Uterus (tissue), 4 donors: Measurements from ENCODE around the gene TTPAL. TPM values are rescaled to one million over a fixed set of nuclear protein-coding genes. Genes with fewer than 3 reads are reported as not detected.

Experiments used
- DNase-seq, 2 donors: peaks; one replicate each; pipeline ENCODE4 v3.0.0-alpha.2; 2019 to 2020
- H3K27ac ChIP-seq, 2 donors: fragments of 200-600 bp; sonication (generic); 1 replicate in 1 of 2; 2 replicates in 1 of 2; pipeline ENCODE4 v1.5.1; 2016 to 2018
- H3K27me3 ChIP-seq, 2 donors: fragments of 200-600 bp; sonication (generic); one replicate each; pipeline ENCODE4 v1.5.1; 2018 to 2019; ENCODE audit warnings: control low read depth in 1 of 2
- H3K36me3 ChIP-seq, 2 donors: fragments of 200-600 bp; sonication (generic); one replicate each; pipeline ENCODE4 v1.5.1; 2019; ENCODE audit warnings: control low read depth in 1 of 2
- H3K4me1 ChIP-seq, 2 donors: fragments of 200-600 bp; sonication (generic); one replicate each; pipeline ENCODE4 v1.5.1; 2018 to 2019; ENCODE audit warnings: control low read depth in 1 of 2
- H3K4me3 ChIP-seq, 2 donors: fragments of 200-600 bp; sonication (generic); 1 replicate in 1 of 2; 2 replicates in 1 of 2; pipeline ENCODE4 v1.5.1; 2018 to 2019; ENCODE audit warnings: mild to moderate bottlenecking in 1 of 2
- H3K9me3 ChIP-seq, 2 donors: fragments of 200-600 bp; sonication (generic); one replicate each; pipeline ENCODE4 v1.5.1; 2019; ENCODE audit warnings: control low read depth in 1 of 2
- POLR2A ChIP-seq, 2 donors: fragments of 450-650 bp; IDR thresholded peaks; one replicate each; pipeline ENCODE4 v1.6.1; 2016; ENCODE audit warnings: antibody characterized with exemption in 2 of 2, mild to moderate bottlenecking in 1 of 2, moderate library complexity in 1 of 2
- intact Hi-C: fragments of 100-400 bp; cut with DNase I; formaldehyde crosslinking; loops from one replicate; pipeline ENCODE4 v1.15.1; 2023; ENCODE audit warnings: low total_unique reads
- total RNA-seq, 4 donors: library from RNA; depleted of rRNA in 3 of 4; stranded (reverse); fragments of >200 nt in 3 of 4; gene quantifications; one replicate each; pipeline versions ENCODE4 v1.1.0 to v1.2.4, GENCODE V29; 2014 to 2023
- TF ChIP-seq, protein P1 (sequence below), 4 experiments: fragments of 200-600 bp in 2 of 4; fragments of 450-650 bp in 2 of 4; sonication (generic) in 2 of 4; IDR thresholded peaks; one replicate each; pipeline ENCODE4 v1.5.1; 2016 to 2019; ENCODE audit warnings: antibody characterized with exemption in 4 of 4, mild to moderate bottlenecking in 2 of 4, moderate library complexity in 1 of 4
- donor health status: DM: yes; HTN: yes; CAD: no.

TTPAL gene
- total RNA-seq, 4 donors from 2014 or later, result 4.9 to 18.2 (median 10.0) TPM

DNA sequence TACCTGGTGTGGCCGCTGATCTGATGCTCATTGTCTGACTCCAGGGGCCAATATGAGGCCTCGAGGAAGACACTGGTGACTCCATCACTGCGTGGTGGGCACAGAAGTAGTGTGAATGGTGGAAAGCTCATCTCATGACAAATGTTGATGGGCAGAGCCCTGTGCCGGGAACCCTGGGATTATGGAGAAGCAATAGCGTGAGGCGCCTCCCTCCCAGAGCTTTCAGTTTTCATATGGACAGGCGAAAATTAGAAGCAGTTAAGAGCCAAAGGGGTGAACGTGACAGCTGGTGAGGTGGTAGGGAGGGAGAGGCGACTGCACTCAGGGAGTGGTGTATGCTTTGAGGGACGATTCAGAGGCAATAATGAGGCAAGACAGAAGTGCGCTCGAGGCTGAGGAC lies 39.3 kb upstream of the TTPAL start:
- no peak overlapping the region for H3K4me3 ChIP-seq
- no peaks in the 10 kb centered on the region for H3K27me3 ChIP-seq
- intact Hi-C loops, result no loop called here
- H3K9me3 ChIP-seq, result no peaks in the 10 kb centered on the region
- H3K36me3 ChIP-seq, result no peaks in the 10 kb centered on the region
- no peak overlapping the region for H3K27ac ChIP-seq
- TF ChIP-seq, protein P1, sequence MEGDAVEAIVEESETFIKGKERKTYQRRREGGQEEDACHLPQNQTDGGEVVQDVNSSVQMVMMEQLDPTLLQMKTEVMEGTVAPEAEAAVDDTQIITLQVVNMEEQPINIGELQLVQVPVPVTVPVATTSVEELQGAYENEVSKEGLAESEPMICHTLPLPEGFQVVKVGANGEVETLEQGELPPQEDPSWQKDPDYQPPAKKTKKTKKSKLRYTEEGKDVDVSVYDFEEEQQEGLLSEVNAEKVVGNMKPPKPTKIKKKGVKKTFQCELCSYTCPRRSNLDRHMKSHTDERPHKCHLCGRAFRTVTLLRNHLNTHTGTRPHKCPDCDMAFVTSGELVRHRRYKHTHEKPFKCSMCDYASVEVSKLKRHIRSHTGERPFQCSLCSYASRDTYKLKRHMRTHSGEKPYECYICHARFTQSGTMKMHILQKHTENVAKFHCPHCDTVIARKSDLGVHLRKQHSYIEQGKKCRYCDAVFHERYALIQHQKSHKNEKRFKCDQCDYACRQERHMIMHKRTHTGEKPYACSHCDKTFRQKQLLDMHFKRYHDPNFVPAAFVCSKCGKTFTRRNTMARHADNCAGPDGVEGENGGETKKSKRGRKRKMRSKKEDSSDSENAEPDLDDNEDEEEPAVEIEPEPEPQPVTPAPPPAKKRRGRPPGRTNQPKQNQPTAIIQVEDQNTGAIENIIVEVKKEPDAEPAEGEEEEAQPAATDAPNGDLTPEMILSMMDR (IDR thresholded peaks at IDR 0.05), result no peak
- TF ChIP-seq POLR2A (IDR thresholded peaks at IDR 0.05), result no peak
- no peaks in the 10 kb centered on the region for H3K4me1 ChIP-seq
- DNase-seq, result no peak

DNA sequence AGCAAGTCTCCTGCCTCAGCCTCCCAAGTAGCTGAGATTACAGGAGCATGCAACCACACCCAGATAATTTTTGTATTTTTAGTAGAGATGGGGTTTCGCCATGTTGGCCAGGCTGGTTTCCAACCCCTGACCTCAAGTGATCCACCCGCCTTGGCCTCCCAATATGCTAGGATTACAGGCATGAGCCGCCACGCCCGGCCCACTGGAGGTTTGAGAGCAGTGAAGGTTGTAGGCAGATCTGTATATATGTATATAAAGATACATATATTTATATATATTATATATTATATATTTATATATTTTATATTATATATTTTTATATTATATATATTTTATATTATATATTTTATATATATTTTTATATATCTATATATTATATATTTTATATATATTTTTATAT lies 38.2 kb upstream of the TTPAL start:
- Histone ChIP-seq H3K4me3 (no peak overlapping the region), H3K4me1 (no peaks in the 10 kb centered on the region), H3K9me3 (no peaks in the 10 kb centered on the region), H3K36me3 (no peaks in the 10 kb centered on the region), H3K27ac (no peak overlapping the region), H3K27me3 (no peaks in the 10 kb centered on the region)
- intact Hi-C loops, result no loop called here
- TF ChIP-seq, protein P1 (IDR thresholded peaks at IDR 0.05), result no peak
- TF ChIP-seq POLR2A (IDR thresholded peaks at IDR 0.05), result no peak
- DNase-seq, result no peak

DNA sequence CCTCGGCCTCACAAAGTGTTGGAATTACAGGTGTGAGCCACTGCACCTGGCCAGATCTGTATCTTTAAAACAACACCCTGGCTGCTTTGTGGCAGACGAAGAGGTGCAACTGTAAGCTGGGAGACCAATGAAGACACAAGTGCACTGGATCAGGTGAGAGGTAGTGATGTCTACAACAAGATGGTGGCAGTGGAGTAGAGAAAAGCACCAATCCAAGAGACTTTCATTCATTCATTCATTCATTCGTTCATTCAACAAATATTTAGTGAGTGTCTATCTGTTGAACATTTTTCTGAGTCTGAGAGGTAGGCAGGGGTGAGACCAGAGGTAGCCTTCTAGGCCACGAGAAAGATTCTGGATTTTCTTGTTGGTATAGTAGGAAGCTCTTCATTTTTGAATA lies 36.9 kb upstream of the TTPAL start:
- intact Hi-C loops, result no loop called here
- H3K9me3 ChIP-seq, result no peaks in the 10 kb centered on the region

GRCh38 chr20:44439318-44439717 lies 36.4 kb upstream of the TTPAL start:
- intact Hi-C loops, result no loop called here
- Histone ChIP-seq H3K27ac (no peak overlapping the region), H3K9me3 (no peaks in the 10 kb centered on the region), H3K4me1 (no peaks in the 10 kb centered on the region), H3K27me3 (no peaks in the 10 kb centered on the region), H3K4me3 (no peak overlapping the region), H3K36me3 (no peaks in the 10 kb centered on the region)
- TF ChIP-seq, protein P1 (IDR thresholded peaks at IDR 0.05), result no peak
- TF ChIP-seq POLR2A (IDR thresholded peaks at IDR 0.05), result no peak
- DNase-seq, result no peak

More for the DNA sequence above, 36.9 kb upstream of the TTPAL start:
- Histone ChIP-seq H3K36me3 (no peaks in the 10 kb centered on the region), H3K4me3 (no peak overlapping the region), H3K4me1 (no peaks in the 10 kb centered on the region), H3K27me3 (no peaks in the 10 kb centered on the region), H3K27ac (no peak overlapping the region)
- DNase-seq, result no peak
- TF ChIP-seq, protein P1 (IDR thresholded peaks at IDR 0.05), result no peak
- TF ChIP-seq POLR2A (IDR thresholded peaks at IDR 0.05), result no peak

GRCh38 chr20:44442298-44443070 lies 33.2 kb upstream of the TTPAL start:
- H3K27me3 ChIP-seq, result no peaks in the 10 kb centered on the region
- no peak overlapping the region for H3K4me3 ChIP-seq
- intact Hi-C loops, result no loop called here
- H3K4me1 ChIP-seq, result no peaks in the 10 kb centered on the region
- H3K9me3 ChIP-seq, result no peaks in the 10 kb centered on the region
- H3K36me3 ChIP-seq, result no peaks in the 10 kb centered on the region
- TF ChIP-seq, protein P1 (IDR thresholded peaks at IDR 0.05), result no peak
- no peak for TF ChIP-seq POLR2A (IDR thresholded peaks at IDR 0.05)
- H3K27ac ChIP-seq, result no peak overlapping the region
- no peak for DNase-seq
